Activated naive CD8-positive, alpha-beta T cell treated with anti-CD3 and anti-CD28 coated beads for 36 hours (primary cell): ENCODE data around the gene ADRB2. TPM values are rescaled to one million over a fixed set of nuclear protein-coding genes. Genes with fewer than 3 reads are reported as not detected.

Experiments used
- DNase-seq: peaks from one replicate; pipeline ENCODE4 v3.0.0; 2021
- H3K27ac Mint-ChIP-seq: one replicate; pipeline ENCODE4 v1.8.0; 2022; ENCODE audit warnings: mild to moderate bottlenecking, moderate library complexity, mixed read lengths
- H3K27me3 Mint-ChIP-seq: one replicate; pipeline ENCODE4 v1.8.0; 2022; ENCODE audit warnings: mild to moderate bottlenecking, mixed read lengths
- H3K36me3 Mint-ChIP-seq: one replicate; pipeline ENCODE4 v1.8.0; 2021; ENCODE audit warnings: mild to moderate bottlenecking, mixed read lengths
- H3K4me1 Mint-ChIP-seq: one replicate; pipeline ENCODE4 v1.8.0; 2021; ENCODE audit warnings: mixed read lengths
- H3K4me3 Mint-ChIP-seq: one replicate; pipeline ENCODE4 v1.8.0; 2022; ENCODE audit warnings: mild to moderate bottlenecking, moderate library complexity, mixed read lengths
- H3K9me3 Mint-ChIP-seq: one replicate; pipeline ENCODE4 v1.8.0; 2022; ENCODE audit warnings: mixed read lengths
- total RNA-seq, 2 experiments: library from RNA; stranded (reverse); gene quantifications; one replicate each; pipeline ENCODE4 v1.2.3, GENCODE V29; 2021

Gene ADRB2
- total RNA-seq, 2 experiments from 2014 or later, result 0.18 to 0.23 TPM

GRCh38 chr5:148815578-148815977 is 10.8 kb upstream of the ADRB2 start:
- Mint-ChIP-seq H3K4me1 (peaks cover 6% of the 10 kb centered on the region), H3K36me3 (no peaks in the 10 kb centered on the region), H3K4me3 (no peak overlapping the region), H3K9me3 (no peaks in the 10 kb centered on the region), H3K27me3 (peaks cover 3% of the 10 kb centered on the region), H3K27ac (no peak overlapping the region)
- DNase-seq, result no peak

GRCh38 chr5:148816357-148816756 is 10.1 kb upstream of the ADRB2 start:
- Mint-ChIP-seq H3K36me3 (no peaks in the 10 kb centered on the region), H3K4me3 (no peak overlapping the region), H3K4me1 (peaks cover 4% of the 10 kb centered on the region), H3K27me3 (peaks cover 3% of the 10 kb centered on the region), H3K27ac (no peak overlapping the region), H3K9me3 (no peaks in the 10 kb centered on the region)
- no peak for DNase-seq

- peaks cover 3% of the 10 kb centered on the region for H3K27me3 Mint-ChIP-seq
- H3K27ac Mint-ChIP-seq, result no peak overlapping the region
- peaks cover under 1% of the 10 kb centered on the region for H3K4me1 Mint-ChIP-seq
- no peaks in the 10 kb centered on the region for H3K9me3 Mint-ChIP-seq
- no peak for DNase-seq
- no peak overlapping the region for H3K4me3 Mint-ChIP-seq
- H3K36me3 Mint-ChIP-seq, result no peaks in the 10 kb centered on the region
Measured at GRCh38 chr5:148816782-148817181, 9.6 kb upstream of the ADRB2 start.

- no peaks in the 10 kb centered on the region for H3K4me1 Mint-ChIP-seq
- H3K27me3 Mint-ChIP-seq, result peaks cover 3% of the 10 kb centered on the region
- no peak overlapping the region for H3K27ac Mint-ChIP-seq
- DNase-seq, result no peak
- H3K36me3 Mint-ChIP-seq, result no peaks in the 10 kb centered on the region
- H3K9me3 Mint-ChIP-seq, result no peaks in the 10 kb centered on the region
- H3K4me3 Mint-ChIP-seq, result no peak overlapping the region
Measured at GRCh38 chr5:148817606-148818005, 8.8 kb upstream of the ADRB2 start.

GRCh38 chr5:148820461-148821395 is 5.7 kb upstream of the ADRB2 start:
- DNase-seq, result no peak
- no peaks in the 10 kb centered on the region for H3K36me3 Mint-ChIP-seq
- peaks cover 7% of the 10 kb centered on the region for H3K4me1 Mint-ChIP-seq
- no peak overlapping the region for H3K27ac Mint-ChIP-seq
- no peaks in the 10 kb centered on the region for H3K9me3 Mint-ChIP-seq
- H3K27me3 Mint-ChIP-seq, result peaks cover 27% of the 10 kb centered on the region
- H3K4me3 Mint-ChIP-seq, result no peak overlapping the region

DNA sequence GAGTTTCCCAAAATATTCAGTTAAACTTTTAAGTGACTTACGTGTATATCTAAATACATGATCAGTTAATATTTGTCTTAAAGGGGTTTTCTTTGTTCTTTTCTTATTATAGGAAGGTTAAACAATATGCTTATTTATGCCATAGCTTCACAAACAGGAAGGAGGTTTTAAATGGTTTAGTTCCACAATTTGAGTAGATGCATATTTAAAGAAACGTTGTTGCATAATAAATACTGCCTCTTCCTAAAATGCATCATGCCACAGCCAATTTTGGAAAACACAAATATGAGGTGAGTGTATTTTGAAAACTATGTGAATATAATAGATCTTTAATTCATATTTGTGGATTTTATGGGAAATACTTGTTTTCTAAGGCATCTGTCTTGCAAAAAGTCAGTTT is 2.5 kb upstream of the ADRB2 start:
- Mint-ChIP-seq H3K4me3 (no peak overlapping the region), H3K27ac (no peak overlapping the region), H3K27me3 (peaks cover 38% of the 10 kb centered on the region), H3K4me1 (peaks cover 26% of the 10 kb centered on the region), H3K36me3 (no peaks in the 10 kb centered on the region), H3K9me3 (no peaks in the 10 kb centered on the region)
- no peak for DNase-seq

DNA sequence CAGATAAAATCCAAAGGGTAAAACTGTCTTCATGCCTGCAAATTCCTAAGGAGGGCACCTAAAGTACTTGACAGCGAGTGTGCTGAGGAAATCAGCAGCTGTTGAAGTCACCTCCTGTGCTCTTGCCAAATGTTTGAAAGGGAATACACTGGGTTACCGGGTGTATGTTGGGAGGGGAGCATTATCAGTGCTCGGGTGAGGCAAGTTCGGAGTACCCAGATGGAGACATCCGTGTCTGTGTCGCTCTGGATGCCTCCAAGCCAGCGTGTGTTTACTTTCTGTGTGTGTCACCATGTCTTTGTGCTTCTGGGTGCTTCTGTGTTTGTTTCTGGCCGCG is 727 bp upstream of the ADRB2 start:
- H3K27me3 Mint-ChIP-seq, result peaks cover 38% of the 10 kb centered on the region
- H3K27ac Mint-ChIP-seq, result peak overlapping the region; percentile 69
- DNase-seq, result no peak
- peak overlapping the region; percentile 81 for H3K4me3 Mint-ChIP-seq
- no peaks in the 10 kb centered on the region for H3K36me3 Mint-ChIP-seq
- no peaks in the 10 kb centered on the region for H3K9me3 Mint-ChIP-seq
- peaks cover 29% of the 10 kb centered on the region for H3K4me1 Mint-ChIP-seq

- Mint-ChIP-seq H3K27me3 (peaks cover 38% of the 10 kb centered on the region), H3K9me3 (no peaks in the 10 kb centered on the region), H3K27ac (no peak overlapping the region), H3K36me3 (no peaks in the 10 kb centered on the region), H3K4me3 (peak overlapping the region; percentile 81), H3K4me1 (peaks cover 33% of the 10 kb centered on the region)
- no peak for DNase-seq
Measured at GRCh38 chr5:148826739-148827070, 294 bp downstream of the ADRB2 start.

GRCh38 chr5:148827723-148828122 is 1.3 kb downstream of the ADRB2 start:
- no peak overlapping the region for H3K27ac Mint-ChIP-seq
- H3K9me3 Mint-ChIP-seq, result no peaks in the 10 kb centered on the region
- no peaks in the 10 kb centered on the region for H3K36me3 Mint-ChIP-seq
- peaks cover 38% of the 10 kb centered on the region for H3K27me3 Mint-ChIP-seq
- DNase-seq, result no peak
- H3K4me3 Mint-ChIP-seq, result no peak overlapping the region
- peaks cover 37% of the 10 kb centered on the region for H3K4me1 Mint-ChIP-seq

- H3K36me3 Mint-ChIP-seq, result no peaks in the 10 kb centered on the region
- H3K27me3 Mint-ChIP-seq, result peaks cover 34% of the 10 kb centered on the region
- H3K4me1 Mint-ChIP-seq, result peaks cover 40% of the 10 kb centered on the region
- H3K27ac Mint-ChIP-seq, result no peak overlapping the region
- DNase-seq, result no peak
- no peak overlapping the region for H3K4me3 Mint-ChIP-seq
- H3K9me3 Mint-ChIP-seq, result no peaks in the 10 kb centered on the region
Measured at GRCh38 chr5:148828511-148829247, 2.3 kb downstream of the ADRB2 start.

- Mint-ChIP-seq H3K27me3 (peaks cover 29% of the 10 kb centered on the region), H3K36me3 (no peaks in the 10 kb centered on the region), H3K4me1 (peaks cover 40% of the 10 kb centered on the region), H3K4me3 (no peak overlapping the region), H3K27ac (no peak overlapping the region), H3K9me3 (no peaks in the 10 kb centered on the region)
- no peak for DNase-seq
Measured at GRCh38 chr5:148829248-148829594, 2.8 kb downstream of the ADRB2 start.

GRCh38 chr5:148829734-148830133 is 3.3 kb downstream of the ADRB2 start:
- H3K27me3 Mint-ChIP-seq, result peaks cover 24% of the 10 kb centered on the region
- no peaks in the 10 kb centered on the region for H3K36me3 Mint-ChIP-seq
- peaks cover 40% of the 10 kb centered on the region for H3K4me1 Mint-ChIP-seq
- H3K4me3 Mint-ChIP-seq, result no peak overlapping the region
- H3K27ac Mint-ChIP-seq, result no peak overlapping the region
- H3K9me3 Mint-ChIP-seq, result no peaks in the 10 kb centered on the region
- no peak for DNase-seq

GRCh38 chr5:148830211-148830610 is 3.8 kb downstream of the ADRB2 start:
- Mint-ChIP-seq H3K27ac (no peak overlapping the region), H3K36me3 (no peaks in the 10 kb centered on the region), H3K9me3 (no peaks in the 10 kb centered on the region), H3K4me3 (no peak overlapping the region), H3K4me1 (peaks cover 37% of the 10 kb centered on the region), H3K27me3 (peaks cover 19% of the 10 kb centered on the region)
- no peak for DNase-seq

DNA sequence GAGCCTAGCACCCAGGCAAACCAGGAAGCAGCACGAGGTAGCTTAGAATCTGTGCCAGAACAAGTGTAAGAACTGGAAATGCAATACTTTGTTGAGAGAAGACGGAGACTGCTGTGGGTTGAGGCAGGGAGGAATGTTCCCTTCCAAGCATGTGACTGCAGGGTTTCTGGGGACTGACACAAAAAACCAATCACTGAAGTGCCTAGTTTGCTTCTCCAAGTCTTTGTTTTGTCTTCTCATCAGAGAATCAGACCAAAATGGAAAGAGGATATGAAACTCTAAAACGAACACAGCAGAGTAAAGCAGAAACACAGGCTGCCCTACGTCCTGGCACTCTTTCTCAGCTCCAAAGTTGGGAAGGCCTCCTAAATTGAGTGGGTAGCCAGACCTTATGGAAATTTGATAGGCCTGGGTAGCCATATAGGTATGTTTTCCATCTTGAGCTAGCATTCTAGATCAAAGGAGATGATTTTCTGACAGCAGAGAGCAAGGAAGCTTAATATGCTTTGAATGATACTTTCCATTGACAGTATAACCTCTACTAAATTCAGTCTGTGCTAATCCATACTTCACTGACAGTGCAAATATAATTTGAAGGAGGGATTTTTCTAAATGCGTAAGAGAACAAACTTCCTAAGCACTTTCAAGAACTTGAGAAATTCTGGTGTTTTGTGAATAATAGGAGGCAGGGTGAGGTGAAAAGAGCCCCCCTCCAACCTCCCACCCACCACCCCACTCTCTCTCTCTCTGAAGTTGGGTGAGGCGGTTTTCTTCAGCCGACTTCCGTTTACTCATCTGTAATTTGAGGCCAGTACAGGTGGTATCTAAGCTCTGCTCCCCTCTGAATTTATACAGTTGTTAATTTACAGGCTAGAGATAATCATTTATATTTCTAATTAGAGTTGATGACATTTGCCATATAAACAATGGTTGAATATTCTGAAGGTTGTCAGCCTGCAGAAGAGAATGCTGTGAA is 5.5 kb downstream of the ADRB2 start:
- Mint-ChIP-seq H3K27ac (peak overlapping the region; percentile 50), H3K36me3 (no peaks in the 10 kb centered on the region), H3K9me3 (no peaks in the 10 kb centered on the region), H3K4me1 (peaks cover 27% of the 10 kb centered on the region), H3K27me3 (peaks cover 10% of the 10 kb centered on the region), H3K4me3 (no peak overlapping the region)
- DNase-seq, result no peak

DNA sequence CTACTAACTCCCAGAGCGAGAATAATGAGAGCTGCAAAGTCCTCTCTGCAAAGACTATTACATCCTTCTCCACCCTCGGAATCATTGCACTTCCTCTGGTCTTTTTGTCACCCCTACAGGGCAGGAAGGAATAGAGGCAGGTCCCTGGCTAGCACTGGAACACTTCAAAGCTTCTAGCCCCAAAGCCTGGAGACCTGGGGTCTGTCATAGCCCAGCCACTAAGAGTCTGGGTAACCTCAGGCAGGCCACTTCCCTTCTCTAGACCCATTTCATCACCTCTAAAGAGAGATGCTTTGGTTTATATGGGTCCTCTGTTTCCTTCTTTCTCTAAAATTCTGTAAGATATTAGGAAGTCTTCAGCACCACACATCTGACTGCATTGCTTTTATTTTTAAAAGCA is 6.7 kb downstream of the ADRB2 start:
- no peak for DNase-seq
- peaks cover 7% of the 10 kb centered on the region for H3K27me3 Mint-ChIP-seq
- no peak overlapping the region for H3K4me3 Mint-ChIP-seq
- H3K36me3 Mint-ChIP-seq, result no peaks in the 10 kb centered on the region
- H3K27ac Mint-ChIP-seq, result no peak overlapping the region
- H3K9me3 Mint-ChIP-seq, result no peaks in the 10 kb centered on the region
- H3K4me1 Mint-ChIP-seq, result peaks cover 21% of the 10 kb centered on the region
